Mesendoderm (in vitro differentiated cells): ENCODE measurements around the gene AQP5.

Experiments
- DNase-seq: peaks from one replicate; pipeline ENCODE4 v3.0.0; 2013
- H2AK5ac ChIP-seq: 2 replicates; pipeline ENCODE4 v1.6.1; 2013; ENCODE audit warnings: low read length, inconsistent platforms
- H2BK120ac ChIP-seq: 2 replicates; pipeline ENCODE4 v1.6.1; 2013; ENCODE audit warnings: low read depth, mild to moderate bottlenecking, low read length, moderate library complexity, mixed read lengths
- H2BK15ac ChIP-seq: replicated peaks from 2 replicates; pipeline ENCODE4 v1.6.1; 2013; ENCODE audit warnings: low read depth, mild to moderate bottlenecking, moderate library complexity
- H2BK5ac ChIP-seq: 2 replicates; pipeline ENCODE4 v1.6.1; 2013; ENCODE audit warnings: low read length, inconsistent platforms
- H3K18ac ChIP-seq: 2 replicates; pipeline ENCODE4 v1.6.1; 2013; ENCODE audit warnings: mild to moderate bottlenecking, low read length, mixed read lengths
- H3K23ac ChIP-seq: one replicate; pipeline ENCODE4 v1.6.1; 2013; ENCODE audit warnings: low read length
- H3K27ac ChIP-seq: 2 replicates; pipeline ENCODE4 v1.5.1; 2013; ENCODE audit warnings: low read depth, mild to moderate bottlenecking, inconsistent platforms, low read length, moderate library complexity
- H3K27me3 ChIP-seq: 2 replicates; pipeline ENCODE4 v1.6.1; 2013; ENCODE audit warnings: low read length, control low read depth, mild to moderate bottlenecking, inconsistent platforms; ENCODE audit not compliant: insufficient read depth, poor library complexity
- H3K36me3 ChIP-seq: 2 replicates; pipeline ENCODE4 v1.6.1; 2013; ENCODE audit warnings: low read length, inconsistent platforms; ENCODE audit not compliant: control insufficient read depth, insufficient read depth
- H3K4ac ChIP-seq: one replicate; pipeline ENCODE4 v1.6.1; 2013; ENCODE audit warnings: low read depth, mild to moderate bottlenecking, low read length, moderate library complexity
- H3K4me1 ChIP-seq: 2 replicates; pipeline ENCODE4 v1.6.1; 2013; ENCODE audit warnings: low read depth, low read length, inconsistent platforms; ENCODE audit not compliant: control insufficient read depth
- H3K4me2 ChIP-seq: 2 replicates; pipeline ENCODE4 v1.6.1; 2013; ENCODE audit warnings: low read length
- H3K4me3 ChIP-seq: 2 replicates; pipeline ENCODE4 v1.5.1; 2013; ENCODE audit warnings: mild to moderate bottlenecking, low read length
- H3K56ac ChIP-seq: one replicate; pipeline ENCODE4 v1.6.1; 2013; ENCODE audit warnings: low read length
- H3K79me1 ChIP-seq: 2 replicates; pipeline ENCODE4 v1.6.1; 2013; ENCODE audit warnings: low read length, inconsistent platforms
- H3K79me2 ChIP-seq: 2 replicates; pipeline ENCODE4 v1.6.1; 2013; ENCODE audit warnings: mild to moderate bottlenecking, low read length; ENCODE audit not compliant: control insufficient read depth, insufficient read depth
- H3K9ac ChIP-seq: 2 replicates; pipeline ENCODE4 v1.6.1; 2013; ENCODE audit warnings: low read length, inconsistent platforms
- H4K5ac ChIP-seq: one replicate; pipeline ENCODE4 v1.6.1; 2013; ENCODE audit warnings: low read length
- H4K8ac ChIP-seq: one replicate; pipeline ENCODE4 v1.6.1; 2013; ENCODE audit warnings: low read depth, mild to moderate bottlenecking, control low read depth, low read length, moderate library complexity
- WGBS: extraction: QIAGEN DNeasy Blood & Tissue Kit; methylation state at CpG from one replicate; pipeline ENCODE4 v1.1.7; 2013; ENCODE audit warnings: low lambda C conversion rate, missing lambda C conversion rate; ENCODE audit not compliant: insufficient coverage; ENCODE audit errors: extremely low coverage; 5-methylcytosine and 5-hydroxymethylcytosine counted together

AQP5 gene

GRCh38 chr12:49941556-49942511, 19.8 kb upstream of the AQP5 start:
- Histone ChIP-seq H2AK5ac (no peak overlapping the region), H3K27ac (no peak overlapping the region), H4K8ac (no peak overlapping the region), H3K23ac (no peak overlapping the region), H3K18ac (no peak overlapping the region), H3K79me2 (no peaks in the 10 kb centered on the region), H3K56ac (no peak overlapping the region), H3K9ac (no peak overlapping the region), H2BK5ac (no peak overlapping the region), H2BK120ac (no peak overlapping the region), H3K79me1 (no peaks in the 10 kb centered on the region), H3K4me3 (no peak overlapping the region), H3K36me3 (no peaks in the 10 kb centered on the region), H3K4ac (no peak overlapping the region), H2BK15ac (no peak overlapping the region), H3K4me2 (no peak overlapping the region), H4K5ac (no peak overlapping the region), H3K4me1 (no peaks in the 10 kb centered on the region), H3K27me3 (no peaks in the 10 kb centered on the region)
- no peak for DNase-seq
- WGBS: no CpG with 5 or more reads among the region's 13 CpGs

GRCh38 chr12:49942512-49942893, 19.2 kb upstream of the AQP5 start:
- H2BK5ac ChIP-seq: no peak overlapping the region
- H3K23ac ChIP-seq: no peak overlapping the region
- no peaks in the 10 kb centered on the region for H3K27me3 ChIP-seq
- no peak overlapping the region for H2BK120ac ChIP-seq
- H3K27ac ChIP-seq: no peak overlapping the region
- H2BK15ac ChIP-seq: no peak overlapping the region
- DNase-seq: no peak
- no peaks in the 10 kb centered on the region for H3K4me1 ChIP-seq
- no peak overlapping the region for H3K4ac ChIP-seq
- H3K79me1 ChIP-seq: no peaks in the 10 kb centered on the region
- no peak overlapping the region for H3K4me2 ChIP-seq
- H3K36me3 ChIP-seq: no peaks in the 10 kb centered on the region
- WGBS: no CpG with 5 or more reads among the region's 3 CpGs
- H3K9ac ChIP-seq: no peak overlapping the region
- no peak overlapping the region for H4K8ac ChIP-seq
- no peak overlapping the region for H3K56ac ChIP-seq
- no peak overlapping the region for H3K4me3 ChIP-seq
- no peak overlapping the region for H4K5ac ChIP-seq
- H3K79me2 ChIP-seq: no peaks in the 10 kb centered on the region
- no peak overlapping the region for H2AK5ac ChIP-seq
- H3K18ac ChIP-seq: no peak overlapping the region

DNA sequence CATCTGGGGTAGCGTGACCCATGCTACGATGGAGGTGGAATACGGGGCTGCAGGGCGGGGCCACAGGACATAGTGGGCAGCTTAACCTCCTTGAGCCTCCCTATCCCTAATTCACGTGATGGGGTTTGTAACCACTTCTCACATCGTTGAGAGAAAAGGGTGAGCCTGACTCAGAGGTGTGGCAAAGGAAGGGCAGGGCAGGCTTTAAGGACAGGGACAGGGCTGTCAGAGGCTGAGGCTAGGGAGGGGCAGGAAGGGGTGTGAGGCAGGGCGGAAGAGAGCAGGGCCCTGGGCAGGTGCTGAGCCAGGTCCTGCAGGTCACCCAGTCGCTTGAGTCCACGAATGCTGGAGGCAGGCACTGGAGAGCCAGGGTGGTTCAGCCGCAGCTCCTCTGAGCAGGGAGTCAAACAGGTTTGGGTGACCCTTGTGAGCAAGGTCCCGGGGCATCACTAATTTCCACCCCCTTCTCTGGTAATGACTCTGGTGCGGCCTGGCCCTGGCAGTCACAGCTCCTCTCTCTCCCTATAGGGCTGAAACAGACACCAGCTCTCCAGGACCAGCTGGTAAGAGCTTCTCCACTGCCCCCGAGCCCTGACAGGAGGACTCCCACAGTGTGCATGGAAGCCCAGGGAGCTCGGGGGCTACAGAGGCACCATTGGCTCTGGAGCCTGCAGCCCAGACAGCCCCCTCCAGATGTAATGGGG, 18.6 kb upstream of the AQP5 start:
- Histone ChIP-seq H3K4me2 (no peak overlapping the region), H2AK5ac (no peak overlapping the region), H3K23ac (no peak overlapping the region), H2BK5ac (no peak overlapping the region), H3K4me1 (no peaks in the 10 kb centered on the region), H3K18ac (no peak overlapping the region), H3K27me3 (no peaks in the 10 kb centered on the region), H3K9ac (no peak overlapping the region), H3K4ac (no peak overlapping the region), H3K4me3 (no peak overlapping the region), H3K36me3 (no peaks in the 10 kb centered on the region), H4K8ac (no peak overlapping the region), H2BK120ac (no peak overlapping the region), H4K5ac (no peak overlapping the region), H3K56ac (no peak overlapping the region), H3K79me1 (no peaks in the 10 kb centered on the region), H2BK15ac (no peak overlapping the region), H3K27ac (no peak overlapping the region), H3K79me2 (no peaks in the 10 kb centered on the region)
- DNase-seq: no peak
- no CpG with 5 or more reads among the region's 14 CpGs for WGBS

DNA sequence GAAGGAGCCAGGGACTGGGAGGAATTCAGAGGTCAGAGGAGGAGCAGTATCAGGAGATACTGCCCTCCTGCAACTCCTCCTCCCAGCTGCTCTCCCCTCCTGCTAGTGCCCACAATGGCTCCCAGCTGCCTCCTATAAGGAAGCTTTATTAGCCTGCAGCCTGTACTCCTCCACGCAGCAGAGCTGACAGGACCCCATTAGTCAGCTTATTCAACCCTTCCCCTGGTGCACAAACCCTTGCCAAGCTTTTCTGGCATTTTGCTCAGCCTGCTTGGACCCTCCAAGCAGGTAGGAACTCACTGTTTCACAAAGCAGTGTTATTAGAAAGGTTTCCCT, 18.1 kb upstream of the AQP5 start:
- no peak overlapping the region for H3K4ac ChIP-seq
- H3K23ac ChIP-seq: no peak overlapping the region
- H4K5ac ChIP-seq: no peak overlapping the region
- H2BK120ac ChIP-seq: no peak overlapping the region
- no peaks in the 10 kb centered on the region for H3K36me3 ChIP-seq
- no peak overlapping the region for H3K9ac ChIP-seq
- H3K27ac ChIP-seq: no peak overlapping the region
- no peak overlapping the region for H4K8ac ChIP-seq
- no peak overlapping the region for H3K4me3 ChIP-seq
- DNase-seq: no peak
- no peak overlapping the region for H2AK5ac ChIP-seq
- no peaks in the 10 kb centered on the region for H3K79me2 ChIP-seq
- no peak overlapping the region for H2BK5ac ChIP-seq
- no peaks in the 10 kb centered on the region for H3K79me1 ChIP-seq
- no CpG with 5 or more reads among the region's 1 CpG for WGBS
- no peak overlapping the region for H3K4me2 ChIP-seq
- H2BK15ac ChIP-seq: no peak overlapping the region
- no peaks in the 10 kb centered on the region for H3K27me3 ChIP-seq
- no peak overlapping the region for H3K56ac ChIP-seq
- H3K18ac ChIP-seq: no peak overlapping the region
- no peaks in the 10 kb centered on the region for H3K4me1 ChIP-seq

- no peak overlapping the region for H3K4me2 ChIP-seq
- no peak overlapping the region for H2BK15ac ChIP-seq
- H3K4ac ChIP-seq: no peak overlapping the region
- no peak for DNase-seq
- H3K23ac ChIP-seq: no peak overlapping the region
- no peaks in the 10 kb centered on the region for H3K4me1 ChIP-seq
- no peak overlapping the region for H3K18ac ChIP-seq
- WGBS: no CpG with 5 or more reads among the region's 5 CpGs
- H3K27ac ChIP-seq: no peak overlapping the region
- no peak overlapping the region for H2AK5ac ChIP-seq
- H3K79me1 ChIP-seq: no peaks in the 10 kb centered on the region
- no peak overlapping the region for H3K56ac ChIP-seq
- H4K8ac ChIP-seq: no peak overlapping the region
- H4K5ac ChIP-seq: no peak overlapping the region
- H3K27me3 ChIP-seq: no peaks in the 10 kb centered on the region
- H3K79me2 ChIP-seq: no peaks in the 10 kb centered on the region
- no peaks in the 10 kb centered on the region for H3K36me3 ChIP-seq
- no peak overlapping the region for H2BK5ac ChIP-seq
- H2BK120ac ChIP-seq: no peak overlapping the region
- no peak overlapping the region for H3K4me3 ChIP-seq
- no peak overlapping the region for H3K9ac ChIP-seq
Observed at GRCh38 chr12:49944046-49944445, 17.6 kb upstream of the AQP5 start.
